ENCODE results near the gene LMBRD2. TPM values are rescaled to one million over a fixed set of nuclear protein-coding genes. Genes with fewer than 3 reads are reported as not detected.

LMBRD2 gene
- total and polyA plus RNA-seq, 10 of the 15 experiments (the other 5 are each of a cell fraction or from before 2014, with no cell fraction given): 0.90 to 9.8 (median 6.5) TPM

- RAD21 ChIA-PET (ENCODE audit: unreplicated experiment): no interaction called here
- peak overlapping the region; percentile 88 for H2AFZ ChIP-seq (ENCODE audit: control insufficient read depth, low read depth, low read length)
- peak overlapping the region; percentile 77 for H3K4me2 ChIP-seq (ENCODE audit: control insufficient read depth, insufficient read depth)
- intact Hi-C loops (cut with micrococcal nuclease; ENCODE audit: unreplicated experiment): loop anchor here (5.0 kb wide), 1 partner anchor 621 kb away; no protein-coding TSS in a partner anchor
- TF ChIP-seq NFIC (IDR thresholded peaks at IDR 0.05; ENCODE audit: low read depth, low read length): no peak
- no peak for TF ChIP-seq JUND (IDR thresholded peaks at IDR 0.05; ENCODE audit: low read depth, low read length)
- TF ChIP-seq ESRRA (IDR thresholded peaks at IDR 0.05; ENCODE audit: low read length): no peak
- no peak for TF ChIP-seq ATF2 (IDR thresholded peaks at IDR 0.05; ENCODE audit: low read length)
- TF ChIP-seq MYB (IDR thresholded peaks at IDR 0.05; ENCODE audit: borderline replicate concordance, low read depth, low read length): no peak
- TF ChIP-seq KLF5 (IDR thresholded peaks at IDR 0.05; ENCODE audit: partially characterized antibody): no peak
- no peak for TF ChIP-seq IRF4 (IDR thresholded peaks at IDR 0.05; ENCODE audit: low read depth, low read length)
- TF ChIP-seq NFYB (IDR thresholded peaks at IDR 0.05; ENCODE audit: insufficient read depth, low read depth, low read length): no peak
- TF ChIP-seq DPF2 (IDR thresholded peaks at IDR 0.05): no peak
- TF ChIP-seq BCLAF1 (IDR thresholded peaks at IDR 0.05): no peak
- TF ChIP-seq NRF1 (conservative IDR thresholded peaks at IDR 0.05; ENCODE audit: low read depth, low read length): no peak
- TF ChIP-seq SPI1 (IDR thresholded peaks at IDR 0.05; ENCODE audit: borderline replicate concordance, insufficient read depth, low read depth, low read length): no peak
- TF ChIP-seq BMI1 (IDR thresholded peaks at IDR 0.05; ENCODE audit: borderline replicate concordance): no peak
- TF ChIP-seq FOXM1 (IDR thresholded peaks at IDR 0.05; ENCODE audit: low read depth, low read length): no peak
- TF ChIP-seq NR2C1 (IDR thresholded peaks at IDR 0.05): no peak
- no peak for TF ChIP-seq BACH1 (IDR thresholded peaks at IDR 0.05; ENCODE audit: borderline replicate concordance)
- TF ChIP-seq FOXK2 (IDR thresholded peaks at IDR 0.05): no peak
- no peaks in the 10 kb centered on the region for H3K79me2 ChIP-seq (ENCODE audit: control insufficient read depth, insufficient read depth, low read length)
- no peaks in the 10 kb centered on the region for H4K20me1 ChIP-seq (ENCODE audit: control insufficient read depth, insufficient read depth)
- POLR2A ChIA-PET: interaction anchor here (0.5 kb wide), 1 partner anchor 86 kb away, joined by 3 read pairs; no protein-coding TSS in a partner anchor
- ATAC-seq: peak; percentile 77
- H3K36me3 ChIP-seq (ENCODE audit: control insufficient read depth in 2 of 2, insufficient read depth in 2 of 2, low read length in 1 of 2): no peaks in the 10 kb centered on the region
- BruUV-seq (replicated peaks): no TSS peak
- no peak overlapping the region for H3K27ac ChIP-seq (ENCODE audit: control insufficient read depth, insufficient read depth)
- H3K9me3 ChIP-seq (replicated peaks; ENCODE audit: control insufficient read depth, insufficient read depth, low read length): no peaks in the 10 kb centered on the region
- H3K27me3 ChIP-seq (replicated peaks in 1 of 2; ENCODE audit: control insufficient read depth in 2 of 2, insufficient read depth in 2 of 2, low read length in 1 of 2): peaks cover 0 to 4% of the 10 kb centered on the region in 2 experiments; a peak in 2 of 4 replicates
- no peak for FAIRE-seq
- WGBS (ENCODE audit: insufficient coverage, insufficient replicate concordance, low lambda C conversion rate, missing lambda C conversion rate): 23% methylated on average over 9 of the region's 9 CpGs
- peak overlapping the region; percentile 21 for H3K9ac ChIP-seq (ENCODE audit: control insufficient read depth, insufficient read depth, low read length)
- in situ Hi-C loops (cut with MboI): loop anchor here (10.0 kb wide), 2 partner anchors 234 to 434 kb away; partner anchors contain the start of gene RANBP3L
- SMC1A ChIA-PET (ENCODE audit: uncharacterized antibody, unreplicated experiment): no interaction called here
- no peak for DNase-seq (ENCODE audit: low read depth, low spot score)
- CTCF ChIA-PET: interaction anchor here (0.6 to 3.5 kb wide), 4 partner anchors 8 to 1204 kb away, joined by 3 to 25 read pairs (median 4); no protein-coding TSS in a partner anchor
- no peaks in the 10 kb centered on the region for H3K4me1 ChIP-seq (ENCODE audit: control insufficient read depth, insufficient read depth, low read length)
- peak overlapping the region; percentile 43; the same call in 1 of the 2 replicates for H3K4me3 ChIP-seq
These were observed 80.8 kb downstream of the LMBRD2 start for GRCh38 chr5:36070687-36071571.
